ENCODE results near the gene NEDD9. TPM values are rescaled to one million over a fixed set of nuclear protein-coding genes. Genes with fewer than 3 reads are reported as not detected.

Gene NEDD9
- polyA plus RNA-seq, 4 donors = 13.6 to 17.6 (median 15.0) TPM

DNA sequence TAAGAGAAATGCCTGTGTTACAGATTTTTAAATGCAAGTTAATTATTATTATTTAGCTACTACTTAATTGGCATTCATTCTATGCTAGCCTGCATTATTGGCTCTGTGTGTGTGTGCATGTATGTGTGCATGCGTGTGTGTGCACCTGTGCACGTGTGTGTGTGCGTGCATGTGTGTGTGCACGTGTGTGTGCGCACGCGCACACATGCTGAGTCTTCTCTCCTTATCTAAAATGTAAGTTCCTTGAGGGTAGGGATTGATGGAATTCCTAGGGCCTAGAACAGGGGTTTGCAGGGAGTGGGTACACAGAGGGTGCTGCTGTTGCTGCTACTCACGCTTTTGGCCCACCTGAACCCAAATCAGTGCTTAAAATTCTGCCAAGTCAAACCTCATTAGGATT lies 43.8 kb upstream of the NEDD9 start:
- no peak overlapping the region for H3K4me3 ChIP-seq (ENCODE audit: low read depth in 1 of 3, low read length in 3 of 3)
- DNase-seq = no peak
- H3K9me3 ChIP-seq (ENCODE audit: control insufficient read depth in 2 of 2, insufficient read depth in 1 of 2, low read depth in 1 of 2, low read length in 1 of 2) = no peaks in the 10 kb centered on the region
- no peaks in the 10 kb centered on the region for H3K27me3 ChIP-seq (ENCODE audit: control insufficient read depth in 3 of 3, insufficient read depth in 3 of 3, low read length in 3 of 3)
- H3K27ac ChIP-seq (ENCODE audit: low read depth in 1 of 3, low read length in 2 of 3) = peak overlapping the region in 1 of 3 donors; percentile 65
- peaks cover 0 to 1% (median 0%) of the 10 kb centered on the region in 3 donors for H3K36me3 ChIP-seq (ENCODE audit: control insufficient read depth in 3 of 3, insufficient read depth in 2 of 3, low read depth in 1 of 3, low read length in 3 of 3)
- no peak for FAIRE-seq
- WGBS, 3 donors = 83 to 96% (median 95%) methylated on average over 8 of the region's 8 CpGs
- H3K4me1 ChIP-seq (ENCODE audit: control insufficient read depth in 3 of 3, insufficient read depth in 2 of 3, low read depth in 1 of 3, low read length in 2 of 3) = peaks cover 12 to 69% (median 17%) of the 10 kb centered on the region in 3 donors

DNA sequence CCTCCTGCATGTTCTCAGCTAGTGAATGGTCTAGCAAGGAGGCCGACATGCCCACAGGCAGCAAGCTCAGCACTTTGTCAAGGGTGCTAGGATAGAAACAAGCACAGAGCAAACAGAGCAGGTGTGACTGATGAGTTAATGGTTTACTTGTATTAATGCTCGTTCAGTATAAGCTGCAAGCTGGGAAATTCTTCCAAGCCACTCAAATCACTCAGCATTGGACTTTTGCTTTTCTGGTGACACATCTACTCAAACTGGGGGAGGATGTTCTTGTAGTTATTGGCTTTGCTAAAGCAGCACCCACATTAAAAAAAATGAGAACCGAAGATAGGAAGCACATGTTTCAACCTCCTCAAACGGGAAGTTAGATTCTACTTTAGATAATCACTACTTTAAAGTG lies 43.1 kb upstream of the NEDD9 start:
- peaks cover 19 to 76% (median 23%) of the 10 kb centered on the region in 3 donors for H3K4me1 ChIP-seq (ENCODE audit: control insufficient read depth in 3 of 3, insufficient read depth in 2 of 3, low read depth in 1 of 3, low read length in 2 of 3)
- H3K36me3 ChIP-seq (ENCODE audit: control insufficient read depth in 3 of 3, insufficient read depth in 2 of 3, low read depth in 1 of 3, low read length in 3 of 3) = peaks cover 0 to 2% (median 0%) of the 10 kb centered on the region in 3 donors
- no peak overlapping the region for H3K4me3 ChIP-seq (ENCODE audit: low read depth in 1 of 3, low read length in 3 of 3)
- H3K27ac ChIP-seq (ENCODE audit: low read depth in 1 of 3, low read length in 2 of 3) = peak overlapping the region in 2 of 3 donors; percentile 29 to 65
- FAIRE-seq (no peak), DNase-seq (peak; percentile 88 to 95)
- H3K27me3 ChIP-seq (ENCODE audit: control insufficient read depth in 3 of 3, insufficient read depth in 3 of 3, low read length in 3 of 3) = no peaks in the 10 kb centered on the region
- no peaks in the 10 kb centered on the region for H3K9me3 ChIP-seq (ENCODE audit: control insufficient read depth in 2 of 2, insufficient read depth in 1 of 2, low read depth in 1 of 2, low read length in 1 of 2)
- WGBS, 3 donors = 4 to 30% (median 6%) methylated on average over 4 of the region's 4 CpGs

DNA sequence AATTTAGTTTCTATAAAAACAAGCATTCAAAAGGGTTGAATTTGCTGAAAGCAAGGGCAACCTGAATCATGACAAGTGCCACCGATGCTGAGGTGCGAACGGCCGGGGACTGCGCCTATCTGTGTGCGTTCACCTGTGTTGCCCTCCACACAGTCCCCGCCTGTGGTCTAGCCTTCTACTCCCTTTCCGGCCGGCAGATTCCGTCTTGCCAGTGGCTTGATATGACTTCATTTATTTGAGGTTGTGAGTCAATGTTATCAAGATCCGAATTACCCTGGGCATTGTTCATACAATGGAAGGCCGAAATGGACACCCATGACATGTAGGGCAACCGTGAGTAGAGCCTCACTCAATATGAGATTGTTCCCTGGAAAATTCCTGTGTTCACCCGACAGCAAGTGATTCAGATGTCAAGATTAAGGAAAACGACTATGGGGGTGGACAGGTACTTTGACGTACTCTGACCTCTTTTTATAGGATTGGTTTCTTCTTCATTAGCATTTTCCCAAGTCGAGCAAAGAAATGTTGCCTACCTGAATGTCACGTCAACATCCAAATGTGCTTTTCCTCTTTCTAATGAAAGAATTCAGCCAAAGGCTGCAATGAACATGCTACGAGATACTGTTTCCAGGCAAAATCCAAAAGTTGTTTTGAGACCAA lies 41.1 kb upstream of the NEDD9 start:
- WGBS, 3 donors = 33 to 75% (median 45%) methylated on average over 19 of the region's 19 CpGs
- H3K27me3 ChIP-seq (ENCODE audit: control insufficient read depth in 3 of 3, insufficient read depth in 3 of 3, low read length in 3 of 3) = no peaks in the 10 kb centered on the region
- H3K27ac ChIP-seq (ENCODE audit: low read depth in 1 of 3, low read length in 2 of 3) = peak overlapping the region in 2 of 3 donors; percentile 81 to 94
- FAIRE-seq = no peak
- H3K4me3 ChIP-seq (ENCODE audit: low read depth in 1 of 3, low read length in 3 of 3) = no peak overlapping the region
- H3K9me3 ChIP-seq (ENCODE audit: control insufficient read depth in 2 of 2, insufficient read depth in 1 of 2, low read depth in 1 of 2, low read length in 1 of 2) = no peaks in the 10 kb centered on the region
- peaks cover 19 to 87% (median 24%) of the 10 kb centered on the region in 3 donors for H3K4me1 ChIP-seq (ENCODE audit: control insufficient read depth in 3 of 3, insufficient read depth in 2 of 3, low read depth in 1 of 3, low read length in 2 of 3)
- peak in 1 of 2 donors; percentile 82 for DNase-seq
- H3K36me3 ChIP-seq (ENCODE audit: control insufficient read depth in 3 of 3, insufficient read depth in 2 of 3, low read depth in 1 of 3, low read length in 3 of 3) = peaks cover 0 to 2% (median 0%) of the 10 kb centered on the region in 3 donors

DNA sequence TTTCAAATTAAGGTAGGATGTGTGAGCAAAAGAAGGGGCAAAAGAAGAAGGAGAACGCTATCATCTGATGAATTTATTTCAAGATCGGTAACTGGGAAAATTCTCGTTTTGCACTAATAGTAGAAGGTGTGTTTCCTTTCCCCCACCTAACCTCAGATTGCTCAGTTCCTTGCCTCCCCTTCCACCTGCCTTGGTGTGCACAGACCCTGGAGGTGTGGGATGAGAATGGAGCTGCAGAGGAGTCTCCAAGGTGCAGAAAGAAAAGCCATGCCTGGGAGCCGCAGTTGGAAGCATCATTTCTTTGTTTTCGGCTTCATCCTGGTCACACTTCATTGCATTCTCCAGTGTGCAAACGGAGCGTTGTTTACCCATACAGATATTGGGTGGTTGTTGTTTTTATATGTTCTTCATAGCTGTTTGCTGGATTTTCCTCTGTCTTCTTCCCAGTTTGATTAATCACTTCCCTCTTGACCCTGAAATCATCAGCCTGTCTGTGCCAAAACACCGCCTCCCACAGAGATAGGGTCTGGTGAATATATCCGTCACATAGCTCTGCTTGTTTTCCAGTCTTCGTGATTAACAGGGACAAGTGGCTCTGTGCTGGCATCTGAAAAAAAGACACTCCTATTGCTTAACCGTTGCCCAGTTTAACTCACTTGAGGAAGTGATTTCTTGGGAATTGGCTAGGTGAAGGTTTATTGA lies 40.2 kb upstream of the NEDD9 start:
- H3K9me3 ChIP-seq (ENCODE audit: control insufficient read depth in 2 of 2, insufficient read depth in 1 of 2, low read depth in 1 of 2, low read length in 1 of 2) = no peaks in the 10 kb centered on the region
- peak; percentile 61 to 97 for DNase-seq
- H3K36me3 ChIP-seq (ENCODE audit: control insufficient read depth in 3 of 3, insufficient read depth in 2 of 3, low read depth in 1 of 3, low read length in 3 of 3) = peaks cover 0 to 2% (median 0%) of the 10 kb centered on the region in 3 donors
- no peaks in the 10 kb centered on the region for H3K27me3 ChIP-seq (ENCODE audit: control insufficient read depth in 3 of 3, insufficient read depth in 3 of 3, low read length in 3 of 3)
- H3K27ac ChIP-seq (ENCODE audit: low read depth in 1 of 3, low read length in 2 of 3) = peak overlapping the region in 2 of 3 donors; percentile 39 to 65
- H3K4me1 ChIP-seq (ENCODE audit: control insufficient read depth in 3 of 3, insufficient read depth in 2 of 3, low read depth in 1 of 3, low read length in 2 of 3) = peaks cover 23 to 81% (median 24%) of the 10 kb centered on the region in 3 donors
- H3K4me3 ChIP-seq (ENCODE audit: low read depth in 1 of 3, low read length in 3 of 3) = no peak overlapping the region
- no peak for FAIRE-seq
- WGBS, 3 donors = 45 to 51% (median 45%) methylated on average over 11 of the region's 11 CpGs

DNA sequence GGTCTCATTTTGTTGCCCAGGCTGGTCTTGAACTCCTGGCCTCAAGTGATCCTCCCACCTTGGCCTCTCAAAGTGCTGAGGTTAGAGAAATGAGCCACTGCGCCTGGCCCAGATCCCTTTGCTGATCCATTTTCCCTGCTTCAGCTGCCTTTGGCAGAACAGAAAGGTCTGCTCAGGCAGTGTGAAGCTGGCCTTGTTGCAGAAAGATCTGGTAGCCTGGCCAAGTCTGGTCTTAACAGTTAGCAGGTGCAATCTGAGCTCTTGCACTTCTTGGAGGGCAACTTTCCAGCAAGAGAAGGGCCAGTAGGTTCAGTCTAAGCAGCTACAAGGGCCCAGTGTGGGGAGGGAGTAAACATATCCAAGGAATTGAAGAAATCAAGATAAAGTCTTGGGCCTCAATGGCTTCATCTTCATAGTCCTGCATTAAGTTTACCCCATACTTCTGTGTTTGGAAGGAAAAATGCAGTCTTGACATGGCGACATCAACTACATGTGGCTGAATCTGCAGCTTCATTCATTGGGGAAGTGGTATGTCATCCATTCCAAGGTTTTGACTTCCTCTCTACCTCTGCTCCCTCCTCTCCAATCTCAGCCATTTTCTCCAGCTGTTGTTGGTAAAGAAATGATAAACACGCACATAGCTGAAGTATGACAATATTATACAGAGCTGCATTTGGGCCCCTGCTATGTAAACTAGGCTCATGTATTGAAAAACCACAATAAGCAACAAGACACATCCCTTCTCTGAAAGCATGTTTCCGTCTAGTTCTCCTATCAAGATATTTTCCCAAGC lies 39.0 kb upstream of the NEDD9 start:
- 70 to 77% (median 73%) methylated on average over 4 of the region's 4 CpGs for WGBS, 3 donors
- peak overlapping the region in 2 of 3 donors; percentile 55 to 90 for H3K27ac ChIP-seq (ENCODE audit: low read depth in 1 of 3, low read length in 2 of 3)
- FAIRE-seq (no peak), DNase-seq (no peak)
- H3K4me3 ChIP-seq (ENCODE audit: low read depth in 1 of 3, low read length in 3 of 3) = no peak overlapping the region
- no peaks in the 10 kb centered on the region for H3K27me3 ChIP-seq (ENCODE audit: control insufficient read depth in 3 of 3, insufficient read depth in 3 of 3, low read length in 3 of 3)
- peaks cover 0 to 2% (median 0%) of the 10 kb centered on the region in 3 donors for H3K36me3 ChIP-seq (ENCODE audit: control insufficient read depth in 3 of 3, insufficient read depth in 2 of 3, low read depth in 1 of 3, low read length in 3 of 3)
- peaks cover 19 to 79% (median 20%) of the 10 kb centered on the region in 3 donors for H3K4me1 ChIP-seq (ENCODE audit: control insufficient read depth in 3 of 3, insufficient read depth in 2 of 3, low read depth in 1 of 3, low read length in 2 of 3)
- no peaks in the 10 kb centered on the region for H3K9me3 ChIP-seq (ENCODE audit: control insufficient read depth in 2 of 2, insufficient read depth in 1 of 2, low read depth in 1 of 2, low read length in 1 of 2)

DNA sequence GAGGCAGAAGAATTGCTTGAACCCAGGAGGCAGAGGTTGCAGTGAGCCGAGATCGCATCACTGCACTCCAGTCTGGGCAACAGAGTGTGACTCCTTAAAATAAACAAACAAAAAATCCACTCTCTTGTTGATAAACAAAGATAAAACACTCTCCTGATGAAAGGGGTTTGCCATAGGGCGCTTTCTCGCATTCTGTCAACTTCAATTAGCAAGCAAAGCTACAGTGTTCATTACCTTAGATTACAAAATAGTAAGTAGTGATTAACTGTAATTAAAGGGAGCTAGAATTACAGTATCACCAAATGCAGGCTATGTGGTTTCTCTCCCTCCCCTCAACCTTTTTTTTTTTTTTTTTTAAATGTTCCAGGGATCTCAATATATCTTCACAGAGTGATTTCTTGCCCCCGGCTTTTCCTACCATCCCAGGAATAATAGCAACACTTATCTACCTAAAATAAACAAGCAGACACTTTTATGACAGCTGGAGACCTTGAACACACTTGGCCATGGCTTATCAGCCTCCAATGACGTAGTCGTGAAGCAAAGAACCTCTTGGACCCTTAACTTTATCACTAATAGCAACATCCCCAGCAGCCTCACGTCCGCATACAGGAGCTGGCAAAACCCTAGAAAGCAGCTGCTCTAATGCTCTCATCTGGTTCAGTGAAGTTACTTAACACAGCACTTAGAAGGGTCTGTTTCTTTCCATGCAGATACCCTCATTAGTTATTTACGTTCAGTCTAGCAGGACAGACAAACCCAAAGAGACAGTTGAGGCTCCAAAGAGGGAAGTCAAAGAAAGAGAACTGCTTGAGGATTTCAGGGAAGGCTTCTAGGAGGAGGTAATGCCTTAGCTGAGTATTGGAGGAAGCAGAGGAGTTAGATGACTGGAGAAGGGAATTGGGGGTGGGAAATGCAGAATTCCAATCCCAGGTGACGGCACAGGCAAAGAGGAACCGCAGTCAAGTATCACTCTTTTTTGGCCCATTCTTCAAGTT lies 37.9 kb upstream of the NEDD9 start:
- peak overlapping the region; percentile 55 to 90 (median 73) for H3K27ac ChIP-seq (ENCODE audit: low read depth in 1 of 3, low read length in 2 of 3)
- no peak overlapping the region for H3K4me3 ChIP-seq (ENCODE audit: low read depth in 1 of 3, low read length in 3 of 3)
- FAIRE-seq (peak; percentile 39), DNase-seq (peak; percentile 95 to 99)
- H3K4me1 ChIP-seq (ENCODE audit: control insufficient read depth in 3 of 3, insufficient read depth in 2 of 3, low read depth in 1 of 3, low read length in 2 of 3) = peaks cover 16 to 70% (median 20%) of the 10 kb centered on the region in 3 donors
- H3K9me3 ChIP-seq (ENCODE audit: control insufficient read depth in 2 of 2, insufficient read depth in 1 of 2, low read depth in 1 of 2, low read length in 1 of 2) = no peaks in the 10 kb centered on the region
- H3K27me3 ChIP-seq (ENCODE audit: control insufficient read depth in 3 of 3, insufficient read depth in 3 of 3, low read length in 3 of 3) = no peaks in the 10 kb centered on the region
- 28 to 54% (median 34%) methylated on average over 12 of the region's 12 CpGs for WGBS, 3 donors
- peaks cover 0 to 2% (median 0%) of the 10 kb centered on the region in 3 donors for H3K36me3 ChIP-seq (ENCODE audit: control insufficient read depth in 3 of 3, insufficient read depth in 2 of 3, low read depth in 1 of 3, low read length in 3 of 3)

DNA sequence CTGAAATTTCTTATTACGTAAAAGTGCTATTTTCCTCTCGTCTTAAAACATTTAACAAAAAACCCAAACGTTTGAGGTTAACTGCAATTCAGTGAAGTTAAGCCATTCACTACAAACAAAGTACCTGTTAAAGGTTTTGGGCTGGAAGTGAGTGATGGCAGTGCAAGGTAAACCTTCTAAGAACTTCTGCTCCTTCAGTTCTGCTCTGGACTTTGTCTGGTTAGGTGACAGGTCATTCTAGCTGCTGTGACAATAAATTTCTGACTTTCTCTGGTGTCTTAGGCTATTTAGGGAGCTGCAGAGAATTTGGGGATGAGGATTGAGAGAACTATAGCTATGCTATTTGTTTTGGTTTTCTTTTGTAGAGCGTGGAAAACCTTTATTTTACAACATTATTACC lies 36.5 kb upstream of the NEDD9 start:
- Histone ChIP-seq H3K4me1 (ENCODE audit: control insufficient read depth in 3 of 3, insufficient read depth in 2 of 3, low read depth in 1 of 3, low read length in 2 of 3) (peaks cover 14 to 57% (median 19%) of the 10 kb centered on the region in 3 donors), H3K27ac (ENCODE audit: low read depth in 1 of 3, low read length in 2 of 3) (peak overlapping the region in 1 of 3 donors; percentile 90), H3K4me3 (ENCODE audit: low read depth in 1 of 3, low read length in 3 of 3) (no peak overlapping the region), H3K27me3 (ENCODE audit: control insufficient read depth in 3 of 3, insufficient read depth in 3 of 3, low read length in 3 of 3) (no peaks in the 10 kb centered on the region), H3K9me3 (ENCODE audit: control insufficient read depth in 2 of 2, insufficient read depth in 1 of 2, low read depth in 1 of 2, low read length in 1 of 2) (no peaks in the 10 kb centered on the region), H3K36me3 (ENCODE audit: control insufficient read depth in 3 of 3, insufficient read depth in 2 of 3, low read depth in 1 of 3, low read length in 3 of 3) (peaks cover 0 to 2% (median 0%) of the 10 kb centered on the region in 3 donors)
- DNase-seq = peak in 1 of 2 donors; percentile 53
- no peak for FAIRE-seq
- 73 to 80% (median 76%) methylated on average over 4 of the region's 4 CpGs for WGBS, 3 donors

Measured in small intestine (tissue), 7 donors.